ENCODE results near the gene ZNF48.

Gene ZNF48

GRCh38 chr16:30395155-30395991, at the start of gene ZNF48:
TSS of gene ZNF48 (plus strand) at chr16:30395420. CDS start at chr16:30395795, 375 bp downstream.
- peak; percentile 80 to 90 for DNase-seq (ENCODE audit: low read depth in 1 of 2, low spot score in 1 of 2)
- in situ Hi-C loops (cut with HindIII; ENCODE audit: low pct_unique_long_range_greater_than_20kb, low sequenced_read_pairs), result no loop called here

DNA sequence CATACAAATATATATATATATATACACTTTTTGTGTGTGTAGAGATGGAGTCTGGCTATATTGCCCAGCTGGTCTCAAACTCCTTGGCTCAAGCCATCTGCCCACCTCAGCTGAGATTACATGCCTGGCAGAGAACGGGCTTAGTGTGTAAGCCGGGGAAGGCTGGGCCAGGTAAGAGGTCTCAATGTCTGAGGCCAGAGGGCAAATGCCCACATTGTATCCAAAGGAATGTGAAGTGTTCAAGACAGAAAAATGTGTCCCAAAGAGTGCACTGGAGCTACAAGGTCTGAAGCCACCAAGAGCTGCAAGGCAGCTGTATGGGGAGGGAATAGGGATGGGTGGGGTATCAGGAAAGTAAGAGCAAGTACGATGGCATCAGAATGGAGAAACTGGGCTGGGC, 48.9 kb upstream of the ZNF48 start:
- DNase-seq (ENCODE audit: low read depth in 1 of 2, low spot score in 1 of 2), result no peak
- in situ Hi-C loops (cut with HindIII; ENCODE audit: low pct_unique_long_range_greater_than_20kb, low sequenced_read_pairs), result no loop called here
- TF ChIP-seq JUND (IDR thresholded peaks at IDR 0.05; ENCODE audit: low read depth), result no peak

More at GRCh38 chr16:30395155-30395991, at the start of gene ZNF48:
- TF ChIP-seq JUND (IDR thresholded peaks at IDR 0.05; ENCODE audit: low read depth), result no peak

- TF ChIP-seq JUND (IDR thresholded peaks at IDR 0.05; ENCODE audit: low read depth), result no peak
- no peak for DNase-seq (ENCODE audit: low read depth in 1 of 2, low spot score in 1 of 2)
- in situ Hi-C loops (cut with HindIII; ENCODE audit: low pct_unique_long_range_greater_than_20kb, low sequenced_read_pairs), result no loop called here
Measured at GRCh38 chr16:30348113-30348512, 47.1 kb upstream of the ZNF48 start.

DNA sequence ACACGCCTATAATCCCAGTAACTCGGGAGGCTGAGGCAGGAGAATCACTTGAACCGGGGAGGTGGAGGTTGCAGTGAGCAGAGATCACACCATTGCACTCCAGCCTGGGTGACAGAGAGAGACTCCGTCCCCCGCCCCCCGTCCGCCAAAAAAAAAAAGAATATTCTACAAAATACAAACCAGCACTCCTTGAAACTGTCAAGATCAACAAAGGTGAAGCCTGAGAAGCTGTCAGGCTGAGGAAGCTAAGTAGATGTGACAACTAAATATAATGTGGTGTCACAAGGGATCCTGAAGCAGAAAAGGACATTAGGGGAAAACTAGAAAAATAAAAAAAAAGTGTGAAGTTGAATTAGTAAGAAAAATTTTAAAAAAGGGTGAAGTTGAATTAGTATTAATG, 46.3 kb upstream of the ZNF48 start:
- DNase-seq (ENCODE audit: low read depth in 1 of 2, low spot score in 1 of 2), result no peak
- TF ChIP-seq JUND (IDR thresholded peaks at IDR 0.05; ENCODE audit: low read depth), result no peak
- in situ Hi-C loops (cut with HindIII; ENCODE audit: low pct_unique_long_range_greater_than_20kb, low sequenced_read_pairs), result no loop called here

DNA sequence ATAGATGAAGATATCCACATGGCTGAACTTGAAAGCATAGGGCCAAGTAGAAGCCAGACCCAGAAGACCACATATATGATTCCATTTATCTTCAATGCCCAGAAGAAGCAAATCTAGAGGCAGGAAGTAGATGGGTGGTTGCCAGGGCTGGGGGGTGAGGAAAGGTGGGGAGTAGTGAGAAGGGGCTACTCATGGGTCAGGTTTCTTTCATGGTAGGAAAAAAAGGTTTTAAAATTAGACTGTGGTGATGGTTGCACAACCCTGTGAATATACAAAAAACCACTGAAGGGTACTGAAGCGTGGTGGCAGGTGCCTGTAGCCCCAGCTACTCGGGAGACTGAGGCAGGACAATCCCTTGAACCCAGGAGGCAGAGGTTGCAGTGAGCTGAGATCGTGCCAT, 45.5 kb upstream of the ZNF48 start:
- no peak for DNase-seq (ENCODE audit: low read depth in 1 of 2, low spot score in 1 of 2)
- in situ Hi-C loops (cut with HindIII; ENCODE audit: low pct_unique_long_range_greater_than_20kb, low sequenced_read_pairs), result no loop called here
- TF ChIP-seq JUND (IDR thresholded peaks at IDR 0.05; ENCODE audit: low read depth), result no peak

GRCh38 chr16:30350134-30350871, 44.9 kb upstream of the ZNF48 start:
- no peak for TF ChIP-seq JUND (IDR thresholded peaks at IDR 0.05; ENCODE audit: low read depth)
- in situ Hi-C loops (cut with HindIII; ENCODE audit: low pct_unique_long_range_greater_than_20kb, low sequenced_read_pairs), result no loop called here
- no peak for DNase-seq (ENCODE audit: low read depth in 1 of 2, low spot score in 1 of 2)

DNA sequence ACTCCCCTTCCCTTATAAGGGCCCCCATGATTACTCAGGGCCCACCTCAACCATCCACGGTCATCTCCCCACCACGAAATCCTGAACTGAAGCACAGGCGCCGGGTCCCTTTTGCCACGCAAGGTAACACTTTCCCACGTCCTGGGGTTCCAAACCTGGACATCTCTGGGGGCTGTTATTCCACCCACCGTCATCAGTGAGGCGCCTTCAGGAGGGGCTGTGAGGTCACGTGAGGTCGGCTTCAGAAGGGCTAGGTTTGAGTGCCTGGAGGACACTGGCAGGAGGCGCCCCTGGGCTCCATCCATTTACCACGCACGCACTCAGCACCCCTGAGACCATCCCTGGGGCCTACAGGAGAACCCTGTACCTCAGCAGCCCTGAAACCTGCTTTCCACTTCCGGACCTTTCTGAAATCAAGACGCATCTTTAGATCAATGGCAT, 44.2 kb upstream of the ZNF48 start:
- no peak for TF ChIP-seq JUND (IDR thresholded peaks at IDR 0.05; ENCODE audit: low read depth)
- in situ Hi-C loops (cut with HindIII; ENCODE audit: low pct_unique_long_range_greater_than_20kb, low sequenced_read_pairs), result no loop called here
- no peak for DNase-seq (ENCODE audit: low read depth in 1 of 2, low spot score in 1 of 2)

GRCh38 chr16:30351586-30352419, 43.4 kb upstream of the ZNF48 start:
- in situ Hi-C loops (cut with HindIII; ENCODE audit: low pct_unique_long_range_greater_than_20kb, low sequenced_read_pairs), result no loop called here
- no peak for DNase-seq (ENCODE audit: low read depth in 1 of 2, low spot score in 1 of 2)
- TF ChIP-seq JUND (IDR thresholded peaks at IDR 0.05; ENCODE audit: low read depth), result no peak

DNA sequence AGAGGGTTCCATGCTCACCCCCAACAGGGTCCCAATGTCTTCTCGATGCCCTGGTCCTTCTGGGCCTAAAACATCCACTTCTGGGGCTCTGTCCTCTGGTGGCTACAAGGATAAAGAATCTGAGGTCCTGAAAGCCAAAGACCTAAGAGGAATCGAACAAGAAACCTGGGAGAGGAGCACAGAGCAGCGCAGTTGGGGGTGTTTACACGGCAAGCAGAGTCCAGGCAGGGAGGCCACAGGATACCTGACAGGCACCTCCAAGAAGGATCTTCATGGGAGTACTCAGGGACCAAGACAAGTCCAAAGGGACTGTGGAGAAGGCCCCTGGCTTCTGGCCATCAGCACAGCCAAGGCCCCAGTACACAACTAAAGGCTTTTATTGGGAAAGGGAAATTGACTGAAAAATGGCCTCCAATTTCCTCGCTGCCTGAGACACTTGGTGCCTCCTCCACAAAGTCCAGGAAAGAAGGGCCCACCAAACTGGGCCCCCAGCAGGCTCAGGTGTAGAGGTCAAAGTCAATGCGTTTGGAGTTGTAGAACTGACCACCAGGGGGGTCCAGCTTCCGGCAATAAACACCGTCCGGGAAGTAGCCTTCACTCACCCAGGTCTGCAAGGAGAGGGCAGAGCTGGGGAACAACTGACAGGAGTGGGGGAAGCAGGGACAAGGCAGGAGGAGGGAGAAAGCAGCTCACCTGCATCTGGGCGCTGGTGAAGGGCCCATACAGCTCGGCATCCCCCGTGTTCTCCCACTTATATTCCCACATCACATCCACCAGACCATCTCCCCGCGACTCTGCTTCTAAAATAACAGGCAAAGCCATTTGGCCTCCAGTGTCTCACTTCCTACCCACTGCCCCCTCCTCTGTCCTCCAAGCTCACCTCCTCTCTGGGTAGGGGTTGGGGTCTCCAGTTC, 42.5 kb upstream of the ZNF48 start:
- no peak for DNase-seq (ENCODE audit: low read depth in 1 of 2, low spot score in 1 of 2)
- no peak for TF ChIP-seq JUND (IDR thresholded peaks at IDR 0.05; ENCODE audit: low read depth)
- in situ Hi-C loops (cut with HindIII; ENCODE audit: low pct_unique_long_range_greater_than_20kb, low sequenced_read_pairs), result no loop called here

GRCh38 chr16:30353438-30354129, 41.6 kb upstream of the ZNF48 start:
- no peak for TF ChIP-seq JUND (IDR thresholded peaks at IDR 0.05; ENCODE audit: low read depth)
- no peak for DNase-seq (ENCODE audit: low read depth in 1 of 2, low spot score in 1 of 2)
- in situ Hi-C loops (cut with HindIII; ENCODE audit: low pct_unique_long_range_greater_than_20kb, low sequenced_read_pairs), result no loop called here
